Measurements from ENCODE around the gene ARR3.
"Not testable (repeated sequence)": the region's sequence is repeated elsewhere in the genome, so short reads cannot be mapped to it uniquely, and the experiment has no call there.

ARR3 gene

DNA sequence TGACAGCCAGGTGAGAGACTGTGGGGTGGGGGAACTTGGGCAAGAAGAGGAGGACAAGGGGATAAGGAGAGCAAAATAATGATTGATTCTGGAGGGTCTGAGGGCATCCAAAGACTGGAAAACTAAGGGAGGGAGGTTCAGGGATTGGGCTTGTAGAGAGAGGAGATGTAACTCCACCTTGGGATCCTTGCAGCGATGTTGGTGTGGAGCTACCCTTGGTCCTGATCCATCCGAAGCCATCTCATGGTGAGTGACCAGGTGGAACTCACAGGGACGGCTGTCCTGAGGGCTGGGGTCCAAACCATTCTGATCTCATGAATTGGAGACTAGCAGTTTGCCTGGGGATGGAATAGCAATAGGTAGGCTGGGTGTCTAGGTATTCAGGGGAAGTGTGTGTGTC, 12.4 kb downstream of the ARR3 start:
- DNase-seq (ENCODE audit: low spot score) = no peak

DNA sequence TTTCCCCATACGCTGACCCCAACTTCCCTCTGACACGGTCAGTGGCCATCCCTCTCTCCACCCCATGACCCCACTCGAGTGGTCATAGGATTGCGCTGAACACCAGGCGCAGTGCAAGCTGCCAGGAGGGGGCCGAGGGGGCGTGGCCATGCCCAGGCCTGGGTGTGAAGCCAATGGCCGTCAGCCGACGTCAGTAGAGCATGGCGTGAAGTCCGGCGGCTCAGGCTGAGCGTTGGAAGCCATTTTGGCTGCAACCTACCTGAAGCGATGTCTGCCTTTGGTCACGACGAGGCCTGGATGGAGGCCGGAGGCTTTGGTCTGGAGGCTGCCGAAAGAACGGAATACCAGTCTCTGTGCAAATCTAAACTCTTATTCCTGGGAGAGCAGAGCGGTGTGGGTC, 13.8 kb downstream of the ARR3 start, which contains the start of gene RAB41:
TSS of gene RAB41 (plus strand) at position 222 of the 400 bp plus-strand sequence. CDS start at position 268, 46 bp downstream.
- DNase-seq (ENCODE audit: low spot score) = no peak

DNA sequence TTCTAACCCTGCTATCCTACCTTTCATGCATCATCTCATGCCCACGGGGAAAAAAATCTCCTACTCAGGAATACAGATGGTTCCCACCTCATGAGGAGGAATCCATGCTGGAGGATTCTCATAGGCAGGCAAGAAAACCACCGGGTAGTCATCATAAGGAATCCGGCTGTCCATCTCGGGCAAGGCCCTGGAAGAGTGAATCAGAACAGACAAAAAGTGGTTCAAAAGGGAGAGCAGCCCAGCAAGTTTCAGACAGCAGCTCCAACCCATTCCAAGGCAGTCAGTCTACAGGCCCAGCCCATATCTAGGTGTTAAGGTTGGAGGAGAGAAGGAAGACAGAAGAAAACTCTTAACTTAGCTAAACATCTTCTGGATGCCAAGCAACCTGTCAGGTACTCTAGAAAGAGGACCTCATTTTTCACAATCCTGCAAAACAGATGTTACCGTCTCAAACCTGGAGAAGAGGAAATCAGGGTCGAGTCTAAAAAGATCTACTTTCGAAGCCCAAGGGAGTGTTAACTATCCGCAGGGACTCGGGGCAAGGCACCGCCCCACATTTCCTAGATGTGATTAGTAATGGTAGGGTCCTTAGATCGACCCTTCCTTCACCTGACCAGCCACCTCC, 21.1 kb downstream of the ARR3 start:
- DNase-seq (ENCODE audit: low spot score) = peak; percentile 28

DNA sequence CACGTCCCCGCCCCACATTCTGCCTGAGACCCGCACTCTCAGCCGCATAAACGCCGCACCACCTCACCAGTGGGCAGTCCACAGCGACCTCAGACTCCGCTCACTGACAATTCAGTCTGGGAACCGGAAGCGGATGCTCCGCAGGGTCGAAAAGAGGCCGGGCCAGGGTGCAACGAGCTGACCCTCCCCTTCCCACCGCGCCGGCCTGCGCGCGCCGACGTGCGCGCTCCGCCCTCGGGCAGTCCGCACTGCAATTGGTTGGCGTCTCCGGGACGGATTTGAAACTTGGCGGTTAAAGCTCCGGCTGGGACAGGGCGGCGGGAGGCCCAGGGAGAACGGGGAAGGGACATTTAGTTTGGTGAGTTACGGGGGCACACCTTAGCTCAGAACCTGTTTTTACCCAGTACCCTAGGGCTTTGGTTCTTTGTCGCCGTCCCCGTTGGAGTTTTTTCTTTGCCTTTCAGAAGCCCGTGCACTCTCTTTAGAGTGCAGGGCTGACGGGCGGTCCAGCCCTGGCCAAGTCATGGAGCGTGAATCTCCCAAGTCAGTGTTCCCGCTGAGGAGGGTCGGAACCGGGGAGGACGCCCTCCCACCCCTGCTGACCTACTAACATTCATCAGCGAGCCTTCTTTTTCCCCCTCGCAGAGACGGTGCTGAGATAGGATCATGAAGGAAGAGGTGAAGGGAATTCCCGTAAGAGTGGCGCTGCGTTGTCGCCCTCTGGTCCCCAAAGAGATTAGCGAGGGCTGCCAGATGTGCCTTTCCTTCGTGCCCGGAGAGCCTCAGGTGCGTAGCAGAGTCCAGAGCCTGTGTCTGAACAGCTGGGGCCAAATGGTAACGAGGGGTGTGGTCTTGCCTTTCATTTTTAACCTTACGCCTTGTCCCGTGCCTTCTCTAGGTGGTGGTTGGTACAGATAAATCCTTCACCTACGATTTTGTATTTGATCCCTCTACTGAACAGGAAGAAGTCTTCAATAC, 21.9 kb downstream of the ARR3 start, which contains the start of the genes KIF4A and PDZD11:
TSS of gene KIF4A (plus strand) at position 312 of the 978 bp plus-strand sequence. CDS start at position 667, 355 bp downstream.
TSS of gene PDZD11 (minus strand) at position 135 of the 978 bp plus-strand sequence. CDS start 586 bp downstream, outside the sequence.
- DNase-seq (ENCODE audit: low spot score) = peak; percentile 94

DNA sequence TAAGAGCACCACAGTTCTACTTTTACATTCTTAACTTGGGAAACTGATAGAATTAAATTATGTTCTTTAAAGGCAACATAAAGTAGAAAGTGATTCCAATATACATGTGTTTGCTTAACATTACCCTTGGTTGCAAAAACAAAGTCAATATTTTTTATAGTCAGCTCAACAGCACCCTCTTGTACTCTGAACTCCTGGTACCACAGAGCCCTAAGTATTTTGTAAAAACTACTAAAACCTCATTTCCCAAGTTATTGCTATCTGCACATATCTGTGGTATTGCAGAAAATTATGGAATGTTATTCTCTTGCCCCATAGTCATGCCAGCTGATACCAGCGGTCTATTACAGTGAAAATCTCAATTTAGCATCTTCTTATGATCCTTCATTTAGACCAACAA, 24.7 kb downstream of the ARR3 start:
- no peak for DNase-seq (ENCODE audit: low spot score)

DNA sequence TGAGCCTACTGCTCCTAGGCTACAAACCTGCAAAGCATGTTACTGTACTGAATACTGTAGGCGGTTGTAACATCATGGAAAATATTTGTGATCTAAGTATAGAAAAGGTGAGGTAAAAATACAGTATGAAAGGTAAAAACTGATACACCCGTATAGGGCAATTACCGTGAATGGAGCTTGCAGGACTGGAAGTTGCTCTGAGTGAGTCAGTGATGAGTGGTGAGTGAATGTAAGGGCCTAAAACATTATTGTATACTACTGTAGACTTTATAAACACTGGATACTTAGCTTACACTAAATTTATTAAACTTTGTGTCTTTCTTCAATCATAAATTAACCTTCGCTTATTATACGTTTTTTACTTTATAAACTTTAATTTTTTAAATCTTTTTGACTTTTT, 25.5 kb downstream of the ARR3 start:
- no peak for DNase-seq (ENCODE audit: low spot score)

DNA sequence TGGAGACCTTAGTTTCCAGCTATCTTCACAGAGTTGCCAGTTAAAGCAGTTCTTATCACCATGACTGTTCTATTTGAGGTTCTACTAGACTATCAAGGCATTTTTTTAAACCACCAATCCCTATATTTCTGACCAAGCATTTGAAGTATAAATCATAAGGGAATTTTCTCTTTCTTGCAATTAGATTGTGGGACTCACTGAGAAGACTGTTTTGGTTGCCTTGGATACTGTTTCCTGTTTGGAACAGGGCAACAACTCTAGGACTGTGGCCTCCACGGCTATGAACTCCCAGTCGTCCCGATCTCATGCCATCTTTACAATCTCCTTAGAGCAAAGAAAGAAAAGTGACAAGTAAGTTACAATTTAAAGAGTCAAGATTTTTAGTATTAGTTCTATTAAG, 33.6 kb downstream of the ARR3 start:
- DNase-seq (ENCODE audit: low spot score) = no peak

DNA sequence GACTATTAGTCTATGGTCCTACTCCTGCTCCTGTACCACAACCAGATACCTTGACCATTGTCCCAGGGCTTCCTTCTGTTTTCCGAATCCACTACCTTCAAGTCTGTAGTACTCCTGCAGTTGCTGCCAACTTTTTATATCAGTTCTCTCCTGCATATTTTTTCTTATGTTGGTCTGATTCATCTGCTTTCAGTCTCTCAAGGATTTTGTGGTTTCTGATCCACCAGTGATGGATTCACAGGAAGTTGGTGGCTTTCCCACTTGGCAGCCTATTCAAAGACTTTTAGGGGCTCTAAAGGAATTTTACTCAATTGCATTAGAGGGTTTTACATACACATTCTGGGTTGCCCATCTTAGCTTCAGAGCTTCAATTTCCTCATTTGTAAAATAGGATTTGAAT, 45.4 kb downstream of the ARR3 start:
- DNase-seq (ENCODE audit: low spot score) = no peak

DNA sequence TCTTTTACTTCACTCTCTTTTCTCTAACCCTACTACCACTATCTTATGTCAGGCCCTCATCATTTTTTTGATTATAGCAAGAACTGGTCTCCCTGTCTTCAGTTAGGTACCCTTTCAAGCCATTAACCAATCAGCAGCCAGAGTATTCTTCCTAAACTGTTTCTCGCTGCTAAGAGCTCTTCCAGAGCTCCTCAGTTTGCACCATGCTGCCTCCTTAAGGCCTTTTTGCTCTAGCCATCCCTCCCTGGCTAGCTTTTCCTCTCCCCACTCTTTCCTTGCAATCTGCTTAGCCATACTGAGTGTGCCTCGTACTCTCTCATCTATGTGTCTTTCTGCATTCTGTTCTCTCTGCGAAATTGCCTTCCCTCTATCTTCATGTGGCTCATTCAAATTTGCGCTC, 54.6 kb downstream of the ARR3 start:
- no peak for DNase-seq (ENCODE audit: low spot score)

DNA sequence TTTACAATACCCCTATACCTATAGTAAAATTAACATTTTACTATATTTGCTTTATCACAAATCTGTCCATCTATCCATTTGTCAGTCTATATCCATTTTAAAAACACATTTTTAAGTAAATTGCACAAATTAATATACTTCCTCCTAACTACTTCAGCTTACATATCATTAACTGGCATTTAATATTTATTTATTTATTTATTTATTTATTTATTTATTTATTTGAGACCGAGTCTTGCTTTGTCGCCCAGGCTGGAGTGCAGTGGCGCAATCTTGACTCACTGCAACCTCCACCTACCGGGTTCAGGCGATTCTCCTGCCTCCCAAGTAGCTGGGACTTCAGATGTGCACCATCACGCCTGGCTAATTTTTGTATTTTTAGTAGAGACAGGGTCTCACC, 55.5 kb downstream of the ARR3 start:
- not testable (repeated sequence) for DNase-seq (ENCODE audit: low spot score)

DNA sequence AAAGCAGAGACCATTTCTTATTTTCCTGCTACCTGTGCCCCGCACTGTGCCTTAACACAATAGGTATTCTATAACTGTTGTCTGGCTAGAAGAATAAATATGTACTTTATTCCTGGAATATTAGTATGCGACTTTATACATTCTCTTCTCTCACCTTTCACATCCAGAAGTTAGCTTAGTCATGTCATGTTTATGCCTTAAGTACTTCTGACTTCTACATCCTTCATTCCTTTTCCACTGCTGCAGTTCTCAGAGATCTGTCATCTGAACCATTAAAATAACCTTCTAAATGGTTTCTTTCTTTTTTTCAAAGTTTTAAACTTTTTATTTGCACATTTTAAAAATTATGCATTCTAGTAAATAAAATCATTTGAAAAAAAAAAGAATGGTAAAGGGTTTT, 56.2 kb downstream of the ARR3 start:
- no peak for DNase-seq (ENCODE audit: low spot score)

DNA sequence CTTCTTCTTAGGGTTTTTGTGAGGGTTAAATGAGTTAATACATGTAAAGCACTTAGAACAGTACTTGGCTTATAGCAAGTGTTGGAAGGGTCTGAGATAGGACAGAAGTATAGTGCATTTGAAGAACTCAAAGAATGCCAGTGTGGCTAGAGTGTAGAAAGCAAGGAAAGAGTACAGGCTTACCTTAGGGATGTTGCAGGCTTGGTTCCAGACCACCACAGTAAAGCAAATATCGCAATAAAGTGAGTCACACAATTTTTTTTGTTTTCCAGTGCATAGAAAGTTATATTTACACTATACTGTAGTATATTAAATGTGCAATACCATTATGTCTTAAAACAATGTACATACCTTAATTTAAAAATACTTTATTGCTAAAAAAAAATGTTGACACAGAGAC, 63.0 kb downstream of the ARR3 start:
- no peak for DNase-seq (ENCODE audit: low spot score)

Data from AG08396 (cell line).